B cell (primary cell): ENCODE results near the gene ALG1. TPM values are rescaled to one million over a fixed set of nuclear protein-coding genes. Genes with fewer than 3 reads are reported as not detected.

Experiments
- ATAC-seq: fragments of 200-7000 bp; cut with Tn5 transposase; one replicate; pipeline ENCODE4 v1.10.0; 2021; ENCODE audit warnings: low read depth, mild to moderate bottlenecking, moderate number of reproducible peaks, moderate library complexity
- CTCF ChIA-PET: fragments of 350-600 bp; sonication (Branson Sonifier 250); formaldehyde crosslinking; loops from one replicate; lab custom pipeline; 2021; ENCODE audit warnings: antibody characterized with exemption, inconsistent platforms; lab: Charles Lee
- POLR2A ChIA-PET: fragments of 350-600 bp; sonication (Branson Sonifier 250); formaldehyde crosslinking; loops from one replicate; lab custom pipeline; 2021; ENCODE audit warnings: antibody characterized with exemption; lab: Charles Lee
- DNase-seq: peaks from one replicate; pipeline ENCODE4 v3.0.0; 2013
- H2AFZ ChIP-seq: 2 replicates; pipeline ENCODE4 v1.6.1; 2012; ENCODE audit warnings: mild to moderate bottlenecking, low read depth, low read length; ENCODE audit not compliant: insufficient read depth, poor library complexity, severe bottlenecking
- H3K27ac ChIP-seq, 2 donors: 1 replicate in 1 of 2; 2 replicates in 1 of 2; pipeline ENCODE4 v1.5.1; 2012 to 2013; ENCODE audit warnings: low read length in 2 of 2, mild to moderate bottlenecking in 2 of 2, moderate library complexity in 1 of 2
- H3K27me3 ChIP-seq, 4 experiments: fragments of 200-600 bp in 1 of 4; sonication (generic) in 1 of 4; replicated peaks in 1 of 4; 1 replicate in 2 of 4; 2 replicates in 2 of 4; pipeline versions ENCODE4 v1.6.1 to v1.7.0; 2013 to 2016; ENCODE audit warnings: low read length in 3 of 4, mild to moderate bottlenecking in 2 of 4, mixed read lengths in 1 of 4, moderate library complexity in 1 of 4; ENCODE audit not compliant: insufficient read depth in 4 of 4, control insufficient read depth in 3 of 4; ENCODE audit errors: control extremely low read depth in 1 of 4
- H3K36me3 ChIP-seq, 2 experiments: replicated peaks in 1 of 2; 1 replicate in 1 of 2; 2 replicates in 1 of 2; pipeline versions ENCODE4 v1.6.1 to v1.7.1; 2013; ENCODE audit warnings: low read length in 1 of 2; ENCODE audit not compliant: insufficient read depth in 2 of 2, control insufficient read depth in 1 of 2; ENCODE audit errors: control extremely low read depth in 1 of 2, extremely low read depth in 1 of 2
- H3K4me1 ChIP-seq, 2 donors: fragments of 200-600 bp in 1 of 2; sonication (generic) in 1 of 2; 1 replicate in 1 of 2; 2 replicates in 1 of 2; pipeline versions ENCODE4 v1.5.1 to v1.6.1; 2013 to 2017; ENCODE audit warnings: low read length in 2 of 2; ENCODE audit not compliant: control insufficient read depth in 2 of 2, insufficient read depth in 2 of 2
- H3K4me2 ChIP-seq: replicated peaks from 2 replicates; pipeline ENCODE3; 2012; ENCODE audit warnings: mild to moderate bottlenecking, low read depth, low read length; ENCODE audit not compliant: poor library complexity, severe bottlenecking
- H3K4me3 ChIP-seq, 5 experiments: fragments of 200-600 bp in 1 of 5; sonication (generic) in 1 of 5; 1 replicate in 3 of 5; 2 replicates in 2 of 5; pipeline versions ENCODE4 v1.5.1 to v1.7.0; 2011 to 2016; ENCODE audit warnings: low read length in 4 of 5, mild to moderate bottlenecking in 4 of 5, low read depth in 2 of 5, control low read depth in 1 of 5, moderate library complexity in 1 of 5; ENCODE audit not compliant: insufficient read depth in 1 of 5; ENCODE audit errors: control extremely low read depth in 1 of 5, extremely low read depth in 1 of 5
- H3K79me2 ChIP-seq: fragments of 200-600 bp; sonication (generic); one replicate; pipeline ENCODE4 v1.6.0; 2016; ENCODE audit warnings: low read length; ENCODE audit not compliant: control insufficient read depth, insufficient read depth
- H3K9ac ChIP-seq: fragments of 200-600 bp; sonication (generic); 2 replicates; pipeline ENCODE4 v1.6.1; 2017; ENCODE audit warnings: mild to moderate bottlenecking, low read length, moderate library complexity
- H3K9me3 ChIP-seq, 3 donors: one replicate each; pipeline versions ENCODE4 v1.6.1 to v1.7.1; 2013; ENCODE audit warnings: low read length in 2 of 3; ENCODE audit not compliant: control insufficient read depth in 2 of 3, insufficient read depth in 1 of 3; ENCODE audit errors: control extremely low read depth in 1 of 3
- H4K20me1 ChIP-seq: 2 replicates; pipeline ENCODE4 v1.6.0; 2012; ENCODE audit warnings: mild to moderate bottlenecking, low read length; ENCODE audit not compliant: insufficient read depth, control insufficient read depth, poor library complexity, severe bottlenecking
- H3K27ac Mint-ChIP-seq: one replicate; pipeline ENCODE4 v1.8.0; 2021; ENCODE audit warnings: mixed read lengths
- H3K27me3 Mint-ChIP-seq: one replicate; pipeline ENCODE4 v1.8.0; 2021; ENCODE audit warnings: mixed read lengths
- H3K4me1 Mint-ChIP-seq: one replicate; pipeline ENCODE4 v1.8.0; 2021; ENCODE audit warnings: mixed read lengths
- H3K4me3 Mint-ChIP-seq: one replicate; pipeline ENCODE4 v1.8.0; 2021; ENCODE audit warnings: mixed read lengths
- H3K9me3 Mint-ChIP-seq: one replicate; pipeline ENCODE4 v1.8.0; 2022; ENCODE audit warnings: mixed read lengths; ENCODE audit not compliant: insufficient read depth
- EZH2 ChIP-seq: IDR thresholded peaks from 2 replicates; pipeline ENCODE4 v1.6.1; 2012; ENCODE audit warnings: borderline replicate concordance, low read depth, mild to moderate bottlenecking, moderate library complexity, low read length; ENCODE audit not compliant: insufficient read depth, poor library complexity, severe bottlenecking
- WGBS: methylation state at CpG from one replicate; pipeline ENCODE4 v1.1.5; 2013; ENCODE audit warnings: missing lambda C conversion rate; ENCODE audit not compliant: insufficient coverage; 5-methylcytosine and 5-hydroxymethylcytosine counted together
- intact Hi-C: fragments of 100-400 bp; cut with micrococcal nuclease; formaldehyde crosslinking; loops from one replicate; pipeline ENCODE4 v1.10.0; 2022
- polyA plus RNA-seq: library from polyadenylated mRNA; depleted of rRNA; stranded (reverse); fragments of >200 nt; gene quantifications from 2 replicates; pipeline ENCODE4 v1.2.3, GENCODE V29; 2012
- total RNA-seq, 2 donors: library from RNA; stranded (reverse); fragments of 120-200 nt in 1 of 2; gene quantifications; 1 replicate in 1 of 2; 2 replicates in 1 of 2; pipeline versions ENCODE4 v1.2.3 to v1.2.4, GENCODE V29; 2013 to 2022
- TF ChIP-seq, protein P1 (sequence below): fragments of 200-600 bp; IDR thresholded peaks from one replicate; pipeline ENCODE4 v1.8.0; 2022; ENCODE audit warnings: antibody characterized with exemption, mild to moderate bottlenecking

The ALG1 gene
- total and polyA plus RNA-seq, 2 donors (not counting 1 experiment from before 2014, with no cell fraction given) = 12.2 to 24.2 TPM

DNA sequence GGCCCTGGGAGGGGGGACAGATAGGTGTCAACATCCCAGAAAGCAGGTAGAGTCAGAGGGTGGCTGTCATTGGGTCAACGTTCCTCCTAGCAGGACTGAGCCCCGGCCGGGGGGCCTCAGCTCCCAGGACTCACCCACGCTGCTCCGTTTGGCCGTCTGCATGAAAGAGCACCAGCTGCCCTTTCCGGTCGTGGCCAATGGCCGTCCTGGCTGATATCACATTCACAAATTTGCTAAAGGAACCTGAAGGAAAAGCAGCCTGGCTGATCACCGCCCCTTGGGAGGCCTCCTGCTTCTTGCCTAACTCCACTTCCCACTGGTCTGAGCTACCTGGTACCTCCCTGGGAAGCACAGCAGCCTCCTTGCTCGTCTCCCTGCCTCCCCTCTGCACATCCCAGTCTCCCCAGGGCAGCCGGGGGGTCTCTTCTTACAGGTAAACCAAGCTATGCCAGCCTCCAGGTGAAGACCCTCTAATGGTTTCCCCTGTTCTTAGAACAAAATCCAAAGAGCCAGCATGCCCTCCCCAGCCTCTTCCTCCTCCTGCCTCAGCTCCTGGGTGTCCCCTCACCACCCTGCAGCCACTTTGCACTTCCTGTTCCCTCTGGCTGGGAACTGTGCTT, 41.3 kb upstream of the ALG1 start:
- no peak overlapping the region for H3K27ac ChIP-seq
- no peaks in the 10 kb centered on the region for H3K9me3 ChIP-seq
- H3K4me2 ChIP-seq = no peak overlapping the region
- intact Hi-C loops = no loop called here
- H3K27ac Mint-ChIP-seq = no peak overlapping the region
- peaks cover 16% of the 10 kb centered on the region for H3K79me2 ChIP-seq
- ChIA-PET CTCF (interaction anchor here (1.1 kb wide), 1 partner anchor 53 kb away, joined by 3 read pairs; no protein-coding TSS in a partner anchor), POLR2A (interaction anchor here (0.7 kb wide), 2 partner anchors 9 to 1725 kb away, joined by 3 read pairs; no protein-coding TSS in a partner anchor)
- H3K4me3 ChIP-seq = no peak overlapping the region
- peaks cover 14 to 17% of the 10 kb centered on the region in 2 donors for H3K4me1 ChIP-seq
- DNase-seq = no peak
- no peak for TF ChIP-seq EZH2
- TF ChIP-seq, protein P1, sequence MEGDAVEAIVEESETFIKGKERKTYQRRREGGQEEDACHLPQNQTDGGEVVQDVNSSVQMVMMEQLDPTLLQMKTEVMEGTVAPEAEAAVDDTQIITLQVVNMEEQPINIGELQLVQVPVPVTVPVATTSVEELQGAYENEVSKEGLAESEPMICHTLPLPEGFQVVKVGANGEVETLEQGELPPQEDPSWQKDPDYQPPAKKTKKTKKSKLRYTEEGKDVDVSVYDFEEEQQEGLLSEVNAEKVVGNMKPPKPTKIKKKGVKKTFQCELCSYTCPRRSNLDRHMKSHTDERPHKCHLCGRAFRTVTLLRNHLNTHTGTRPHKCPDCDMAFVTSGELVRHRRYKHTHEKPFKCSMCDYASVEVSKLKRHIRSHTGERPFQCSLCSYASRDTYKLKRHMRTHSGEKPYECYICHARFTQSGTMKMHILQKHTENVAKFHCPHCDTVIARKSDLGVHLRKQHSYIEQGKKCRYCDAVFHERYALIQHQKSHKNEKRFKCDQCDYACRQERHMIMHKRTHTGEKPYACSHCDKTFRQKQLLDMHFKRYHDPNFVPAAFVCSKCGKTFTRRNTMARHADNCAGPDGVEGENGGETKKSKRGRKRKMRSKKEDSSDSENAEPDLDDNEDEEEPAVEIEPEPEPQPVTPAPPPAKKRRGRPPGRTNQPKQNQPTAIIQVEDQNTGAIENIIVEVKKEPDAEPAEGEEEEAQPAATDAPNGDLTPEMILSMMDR = no peak
- H3K9me3 Mint-ChIP-seq = no peaks in the 10 kb centered on the region
- 97% methylated on average over 12 of the region's 12 CpGs for whole genome bisulfite sequencing
- H2AFZ ChIP-seq = no peak overlapping the region
- H3K4me1 Mint-ChIP-seq = peaks cover 18% of the 10 kb centered on the region
- H3K27me3 Mint-ChIP-seq = no peaks in the 10 kb centered on the region
- ATAC-seq = no peak
- H4K20me1 ChIP-seq = no peaks in the 10 kb centered on the region
- no peak overlapping the region for H3K9ac ChIP-seq
- no peaks in the 10 kb centered on the region for H3K27me3 ChIP-seq
- H3K36me3 ChIP-seq = peaks cover 0 to 21% of the 10 kb centered on the region in 2 experiments
- H3K4me3 Mint-ChIP-seq = no peak overlapping the region

DNA sequence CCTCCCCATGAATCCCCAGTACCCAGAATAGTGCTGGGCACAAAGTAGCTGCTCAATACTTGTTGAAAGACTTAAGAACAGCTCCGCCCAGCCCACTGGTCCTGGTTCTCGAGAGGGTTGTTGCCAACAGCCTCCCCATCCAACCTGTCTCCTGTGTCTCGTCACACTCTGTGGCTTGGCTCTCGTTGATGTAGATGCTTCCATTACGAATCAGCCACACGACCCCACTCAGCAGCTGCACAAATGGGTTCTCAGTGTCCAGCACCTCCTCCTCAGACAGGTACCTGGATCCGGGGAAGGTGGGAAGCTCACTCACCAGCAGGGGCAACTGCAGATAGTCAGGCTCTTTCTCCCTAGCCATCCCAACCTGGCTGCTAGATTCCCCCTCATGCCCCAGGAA, 40.0 kb upstream of the ALG1 start:
- H3K9ac ChIP-seq = no peak overlapping the region
- peaks cover 14 to 17% of the 10 kb centered on the region in 2 donors for H3K4me1 ChIP-seq
- H3K9me3 Mint-ChIP-seq = no peaks in the 10 kb centered on the region
- intact Hi-C loops = no loop called here
- ATAC-seq = no peak
- H3K9me3 ChIP-seq = no peaks in the 10 kb centered on the region
- DNase-seq = no peak
- H3K27ac ChIP-seq = no peak overlapping the region
- H3K4me3 ChIP-seq = no peak overlapping the region
- H3K4me1 Mint-ChIP-seq = peaks cover 20% of the 10 kb centered on the region
- H3K4me3 Mint-ChIP-seq = peak overlapping the region; percentile 76
- H2AFZ ChIP-seq = no peak overlapping the region
- WGBS = 96% methylated on average over 7 of the region's 7 CpGs
- H3K36me3 ChIP-seq = peaks cover 0 to 21% of the 10 kb centered on the region in 2 experiments
- H3K79me2 ChIP-seq = peaks cover 16% of the 10 kb centered on the region
- ChIA-PET CTCF (no interaction called here), POLR2A (no interaction called here)
- no peak overlapping the region for H3K4me2 ChIP-seq
- no peaks in the 10 kb centered on the region for H4K20me1 ChIP-seq
- H3K27me3 Mint-ChIP-seq = no peaks in the 10 kb centered on the region
- TF ChIP-seq, protein P1 = no peak
- no peak for TF ChIP-seq EZH2
- H3K27ac Mint-ChIP-seq = peak overlapping the region; percentile 79
- H3K27me3 ChIP-seq = no peaks in the 10 kb centered on the region
